Measurements from ENCODE around the gene BEND5.

BEND5 gene

GRCh38 chr1:48776393-48777218 is at the start of gene BEND5:
TSS of gene BEND5 (minus strand) at chr1:48776891. CDS start at chr1:48776831, 60 bp downstream.
- peak; percentile 80 for DNase-seq

DNA sequence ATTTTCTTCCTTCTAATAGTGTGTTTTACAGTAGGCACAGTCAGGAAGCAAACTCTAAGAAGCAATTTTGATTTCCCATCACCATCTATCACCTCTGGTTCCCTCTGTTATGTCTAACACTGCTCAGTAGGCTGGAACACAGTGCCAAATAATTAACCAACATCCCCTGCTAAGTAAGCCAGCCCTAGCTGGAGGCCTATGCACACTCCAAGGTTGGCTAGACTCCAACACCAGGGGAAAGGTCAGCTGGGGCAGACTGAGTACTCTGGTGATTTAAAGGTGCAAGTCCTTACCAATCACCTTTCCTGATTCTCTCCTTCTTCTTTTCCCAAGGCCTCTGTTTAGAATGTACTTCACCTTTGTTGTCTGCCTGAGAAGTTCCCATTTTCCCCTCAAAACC is 46.5 kb upstream of the BEND5 start:
- peak; percentile 76 for DNase-seq

DNA sequence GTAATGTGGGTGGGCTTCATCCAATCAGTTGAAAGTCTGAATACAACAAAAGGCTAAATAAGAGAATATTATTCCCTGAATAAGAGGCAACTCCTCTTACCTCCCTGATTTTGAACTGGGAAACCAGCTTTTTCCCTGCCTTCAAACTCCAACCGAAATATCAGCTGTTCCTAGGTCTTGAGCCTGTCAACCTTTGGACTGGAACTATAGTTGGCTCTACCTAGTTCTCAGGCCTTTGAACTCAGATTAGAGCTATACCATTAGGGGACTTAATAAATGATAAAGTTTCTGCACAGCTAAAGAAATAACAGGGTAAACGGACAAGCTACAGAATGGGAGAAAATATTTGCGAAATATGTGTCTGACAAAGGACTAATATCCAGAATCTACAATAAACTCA is 43.8 kb upstream of the BEND5 start:
- no peak for DNase-seq

GRCh38 chr1:48817505-48818114 is 40.9 kb upstream of the BEND5 start:
- peak; percentile 61 for DNase-seq

DNA sequence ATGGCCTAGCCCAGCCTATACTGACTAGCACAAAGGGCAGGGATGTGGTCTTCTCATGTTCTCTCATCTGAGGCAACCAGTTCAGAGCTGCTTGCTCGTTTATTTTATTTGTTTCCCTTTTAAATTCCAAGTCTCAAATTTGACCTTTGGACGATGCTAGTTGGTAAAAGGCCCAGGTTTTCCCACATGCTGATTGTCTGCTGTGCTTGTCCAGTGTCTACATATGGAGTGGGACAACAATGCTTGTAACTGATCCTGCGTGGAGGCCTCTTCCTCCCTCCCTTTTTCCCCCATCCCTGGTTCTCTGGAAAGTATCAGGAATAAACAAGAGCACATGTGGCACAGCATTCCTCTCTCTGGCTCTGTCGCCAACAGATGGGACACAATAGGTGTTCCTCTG is 34.0 kb upstream of the BEND5 start:
- DNase-seq: no peak

GRCh38 chr1:48808496-48808895 is 31.8 kb upstream of the BEND5 start:
- DNase-seq: no peak

DNA sequence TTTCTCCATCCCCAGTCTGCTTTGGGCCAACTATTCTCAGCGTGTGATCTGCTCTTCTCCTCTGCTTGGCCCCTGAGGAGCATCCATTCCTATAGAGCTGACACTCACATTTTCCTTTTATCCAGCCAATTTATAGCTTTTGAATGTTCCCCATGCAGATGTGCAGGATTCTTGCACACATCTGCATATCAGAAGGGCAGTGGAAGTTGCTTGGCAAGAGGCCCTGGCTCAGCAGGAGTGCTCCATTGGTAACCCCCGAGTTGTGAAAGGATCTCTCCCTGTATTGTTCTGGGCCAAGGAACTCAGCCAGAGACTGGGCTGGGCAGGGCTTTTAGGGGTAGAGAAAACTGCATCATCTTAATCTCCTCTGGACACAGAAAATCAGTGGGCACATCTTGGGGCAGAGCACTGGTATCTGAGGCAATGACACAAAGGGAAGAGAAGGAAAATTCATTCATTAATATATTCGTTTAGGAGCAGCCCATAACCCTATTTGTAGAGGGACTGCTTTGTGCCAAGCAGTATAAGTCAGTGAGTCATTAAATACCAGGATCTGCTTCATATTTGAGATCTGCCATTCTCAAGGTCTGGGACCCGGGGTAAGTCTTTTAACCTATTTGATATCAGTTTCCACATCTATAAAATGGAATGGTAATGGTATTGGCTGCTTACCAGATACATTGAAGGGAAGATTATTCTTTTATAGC is 31.0 kb upstream of the BEND5 start:
- no peak for DNase-seq

GRCh38 chr1:48803474-48803873 is 26.8 kb upstream of the BEND5 start:
- DNase-seq: no peak

DNA sequence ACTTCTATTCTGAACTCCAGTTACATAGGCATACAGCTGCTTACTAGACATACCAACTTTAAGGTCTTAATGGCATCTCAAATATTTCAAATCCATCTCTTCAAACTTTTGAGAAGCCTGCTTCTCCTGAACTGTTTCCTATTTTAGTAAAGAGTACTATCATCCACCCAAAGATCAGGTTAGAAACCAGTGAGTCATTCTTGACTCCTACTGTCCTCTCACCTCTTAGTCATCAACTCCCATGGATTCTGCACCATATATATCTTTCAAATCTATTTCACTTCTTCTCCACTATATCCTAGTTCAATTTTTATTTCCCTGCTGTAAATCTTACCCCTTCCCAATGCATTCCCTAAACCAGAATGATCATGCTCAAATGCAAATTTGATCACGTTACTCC is 18.1 kb upstream of the BEND5 start:
- DNase-seq: no peak

DNA sequence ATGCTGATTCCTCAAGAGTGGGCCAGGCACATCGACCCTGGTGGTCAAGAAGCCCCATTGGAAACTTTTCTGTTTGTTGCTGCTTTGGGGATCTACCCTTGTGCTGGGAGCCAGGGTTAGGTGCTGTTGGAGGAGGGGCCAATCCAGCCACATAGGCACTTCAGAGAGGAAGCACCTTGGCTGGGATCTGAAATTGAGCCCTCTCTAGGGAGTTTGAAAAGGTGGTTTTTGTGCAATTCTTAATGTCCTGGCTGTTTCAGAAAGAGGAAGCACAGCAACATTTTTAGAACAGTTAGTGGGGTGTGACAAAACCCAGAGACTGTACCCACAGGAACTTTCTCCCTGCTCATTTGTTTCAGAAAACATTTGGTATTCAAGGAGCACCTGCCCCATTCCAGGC is 17.2 kb upstream of the BEND5 start:
- no peak for DNase-seq

DNA sequence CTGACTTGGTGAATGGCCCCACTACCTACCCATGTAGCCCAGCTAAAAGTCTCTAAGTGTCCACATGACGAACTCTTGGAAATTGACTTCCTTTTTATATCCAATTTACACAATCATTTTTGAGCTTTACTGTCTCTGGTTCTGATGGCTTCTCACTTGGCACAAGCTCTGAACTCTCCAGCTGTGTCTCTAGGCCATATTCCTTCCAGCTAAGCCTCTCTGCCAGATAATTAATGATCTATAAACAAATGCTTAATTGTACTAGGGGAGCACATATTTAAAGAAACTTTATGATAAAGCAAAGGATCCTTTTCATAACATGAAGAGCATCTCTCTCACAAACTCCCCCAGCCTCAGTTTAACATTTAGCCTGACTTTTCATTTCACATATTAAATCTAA is 16.3 kb upstream of the BEND5 start:
- DNase-seq: peak; percentile 53

DNA sequence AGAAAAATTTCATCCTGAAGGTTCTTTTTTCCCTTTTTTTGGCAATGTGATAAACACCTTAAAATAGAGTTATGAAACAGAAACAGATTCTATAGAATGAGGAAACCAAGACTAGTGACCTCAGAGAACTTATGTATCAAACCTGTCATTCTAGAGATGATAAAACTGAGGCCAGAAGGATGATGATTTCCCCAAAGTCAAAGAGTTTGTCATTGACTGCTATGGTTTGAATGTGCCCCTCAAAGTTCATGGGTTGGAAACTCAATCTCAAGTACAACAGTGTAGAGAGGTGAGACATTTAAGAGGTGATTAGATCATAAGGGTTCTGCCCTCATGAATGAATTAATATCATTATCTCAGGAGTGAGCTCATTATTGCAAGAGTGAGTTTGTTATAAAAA is 13.7 kb upstream of the BEND5 start:
- DNase-seq: no peak

DNA sequence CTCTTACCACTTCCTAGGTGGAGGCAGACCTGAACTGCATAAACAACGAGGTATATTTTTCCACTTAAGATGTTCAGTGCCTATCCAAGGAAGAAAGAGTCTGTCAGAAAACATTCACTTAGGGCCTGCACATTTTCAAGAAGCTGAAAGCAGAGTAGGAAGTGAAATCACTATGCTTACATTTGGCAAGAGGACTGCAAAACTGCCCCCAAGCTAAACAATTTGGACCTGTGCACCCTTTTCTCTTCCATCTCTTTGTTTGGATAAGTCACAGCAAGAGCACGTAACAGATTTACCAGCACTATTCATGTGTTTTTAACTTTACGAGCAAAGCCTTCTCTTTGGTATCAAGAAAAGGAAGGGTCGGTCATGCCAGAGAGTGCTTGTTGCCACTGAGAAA is 13.2 kb upstream of the BEND5 start:
- no peak for DNase-seq

- no peak for DNase-seq
These were observed 9.2 kb upstream of the BEND5 start for GRCh38 chr1:48785869-48786268.

DNA sequence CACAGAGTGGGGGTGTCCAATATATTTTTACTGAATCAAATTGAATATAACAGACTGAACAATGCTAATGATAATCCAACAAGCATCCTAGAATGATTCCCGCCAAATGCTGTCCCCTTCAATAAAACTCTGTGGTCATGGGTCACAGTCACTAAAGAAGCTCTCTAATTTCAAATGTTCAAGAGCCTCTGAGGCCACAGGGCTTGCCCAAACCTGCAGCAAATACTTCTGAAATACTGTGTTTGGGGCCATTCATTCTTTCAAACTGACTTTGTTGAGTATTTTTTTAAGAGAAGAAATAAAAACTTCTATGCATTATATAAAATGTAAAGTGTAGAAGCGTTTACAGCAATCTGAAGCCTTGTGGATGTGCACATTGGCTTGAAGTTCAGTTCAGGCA is 7.6 kb upstream of the BEND5 start:
- DNase-seq: no peak

DNA sequence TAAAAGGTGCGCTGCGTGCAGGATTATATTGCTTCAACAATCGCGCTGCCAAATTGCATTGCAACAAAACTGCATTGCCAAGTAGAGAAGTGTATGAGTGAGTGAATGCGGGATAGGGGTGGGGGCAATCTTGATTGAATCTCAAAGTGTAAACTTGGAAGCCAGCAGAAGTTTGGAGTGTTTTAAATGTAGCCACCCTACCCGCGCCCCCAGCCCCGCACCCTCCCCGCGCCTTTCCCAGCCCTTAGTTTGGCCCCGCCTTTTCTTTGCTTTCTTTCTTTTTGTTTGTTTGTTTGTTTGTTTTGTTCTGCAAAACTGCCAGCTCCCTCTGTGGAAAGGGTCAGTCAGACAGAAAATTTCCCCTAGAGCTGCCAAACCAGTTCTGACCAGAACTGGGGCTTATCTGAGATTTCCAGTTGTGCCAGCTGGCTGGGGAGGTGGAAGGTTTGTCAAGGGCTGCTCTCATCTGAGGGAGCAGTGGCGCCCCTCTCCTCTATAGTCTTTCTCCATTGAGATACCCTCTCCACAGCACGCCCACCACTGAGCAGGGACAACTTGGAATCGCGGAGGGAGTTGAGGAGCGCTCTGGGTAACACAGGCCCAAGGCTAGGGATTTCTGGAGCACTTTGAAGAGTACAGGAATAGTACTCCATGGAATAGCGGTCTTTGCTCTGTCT is 666 bp upstream of the BEND5 start:
- DNase-seq: peak; percentile 8

DNA sequence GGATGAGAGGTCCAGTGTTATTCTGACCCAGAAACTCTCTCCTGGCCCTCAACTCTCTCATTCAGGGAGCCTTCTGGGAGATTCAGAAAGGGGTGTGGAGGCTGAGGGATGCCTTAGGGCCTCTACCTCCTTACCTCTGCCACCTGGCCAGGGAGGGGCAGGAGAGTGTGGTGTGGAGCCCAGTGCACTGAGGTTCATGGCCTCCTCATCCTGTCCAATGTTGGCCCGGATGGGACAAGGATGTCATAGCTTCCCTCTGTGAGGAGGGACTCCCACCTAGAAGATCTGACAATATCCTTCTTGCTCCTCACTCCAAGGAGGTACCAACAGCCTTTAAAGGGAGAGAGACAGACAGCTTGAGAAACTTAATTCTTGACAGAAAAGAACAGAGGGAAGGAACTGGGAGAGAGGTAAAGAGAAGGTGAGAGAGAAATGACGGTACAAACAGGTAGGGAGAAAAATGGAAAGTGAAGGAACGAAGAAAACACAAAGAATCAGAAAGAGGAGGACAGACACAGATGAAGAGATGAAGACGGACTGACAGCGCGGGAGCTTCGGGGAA is 779 bp downstream of the BEND5 start:
- DNase-seq: no peak

GRCh38 chr1:48773133-48773532 is 3.6 kb downstream of the BEND5 start:
- no peak for DNase-seq

DNA sequence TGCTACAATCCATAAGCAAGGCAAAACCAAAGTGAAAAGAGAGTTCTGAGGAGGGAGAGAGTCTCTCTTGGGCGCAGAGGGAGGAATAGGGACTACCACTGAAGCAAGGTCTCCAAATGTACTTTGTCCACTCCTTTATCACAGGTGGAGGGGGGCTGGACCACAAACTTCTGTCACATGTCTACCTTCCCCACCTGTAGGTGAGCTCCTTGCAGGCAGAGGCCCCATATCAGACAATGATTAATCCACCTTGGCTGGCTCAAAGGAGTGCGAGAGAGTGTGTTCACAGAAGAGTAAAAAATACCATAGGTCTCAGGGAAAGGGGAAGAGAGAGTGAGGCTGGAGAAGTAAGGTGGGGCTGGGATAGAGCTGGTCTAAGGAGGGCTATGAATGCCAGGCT is 4.5 kb downstream of the BEND5 start:
- no peak for DNase-seq

DNA sequence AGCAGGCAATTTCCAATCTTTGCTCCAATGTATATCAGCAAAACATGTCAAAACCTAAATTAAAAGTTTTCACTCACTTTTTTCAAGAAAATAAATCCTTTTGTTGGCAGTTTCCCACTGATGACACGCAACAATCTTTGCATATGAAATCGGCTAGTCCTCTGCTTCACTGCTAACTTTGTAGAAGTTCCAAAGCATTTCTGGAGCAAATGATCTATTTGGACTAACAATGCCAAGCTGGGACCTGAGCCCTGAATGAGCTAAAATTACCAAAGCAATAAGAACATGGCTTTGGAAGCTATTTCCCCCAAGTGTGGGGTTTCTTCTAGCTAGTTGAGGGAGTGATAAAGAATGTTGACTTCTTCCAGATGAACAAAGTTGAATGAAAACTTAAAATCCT is 5.1 kb downstream of the BEND5 start:
- DNase-seq: no peak

DNA sequence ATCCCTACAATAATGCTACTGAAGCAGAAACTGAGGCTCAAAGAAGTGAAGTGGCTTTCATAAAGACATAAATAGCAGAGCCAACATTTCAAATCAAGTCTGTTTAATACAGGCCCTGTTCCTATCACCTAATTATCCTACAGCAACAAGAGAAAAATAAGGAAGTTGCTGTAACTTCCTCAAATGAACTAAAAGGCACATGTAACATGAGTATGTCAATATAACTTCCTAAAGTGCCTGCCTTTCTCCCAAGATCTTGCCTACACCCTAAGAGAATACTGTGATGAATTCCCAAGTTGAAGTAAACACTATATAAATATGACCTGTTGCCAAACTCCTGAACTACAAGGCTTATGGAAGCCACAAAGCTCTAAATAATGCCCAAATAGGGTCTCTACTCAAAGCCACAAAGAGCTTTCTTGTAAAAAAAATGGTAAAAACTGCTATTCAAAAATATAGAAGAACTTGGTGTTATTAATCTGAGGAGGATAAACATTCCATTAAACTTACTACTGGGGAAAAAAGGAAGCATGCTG is 8.6 kb downstream of the BEND5 start:
- no peak for DNase-seq

- no peak for DNase-seq
These were observed 11.4 kb downstream of the BEND5 start for GRCh38 chr1:48765335-48765734.

DNA sequence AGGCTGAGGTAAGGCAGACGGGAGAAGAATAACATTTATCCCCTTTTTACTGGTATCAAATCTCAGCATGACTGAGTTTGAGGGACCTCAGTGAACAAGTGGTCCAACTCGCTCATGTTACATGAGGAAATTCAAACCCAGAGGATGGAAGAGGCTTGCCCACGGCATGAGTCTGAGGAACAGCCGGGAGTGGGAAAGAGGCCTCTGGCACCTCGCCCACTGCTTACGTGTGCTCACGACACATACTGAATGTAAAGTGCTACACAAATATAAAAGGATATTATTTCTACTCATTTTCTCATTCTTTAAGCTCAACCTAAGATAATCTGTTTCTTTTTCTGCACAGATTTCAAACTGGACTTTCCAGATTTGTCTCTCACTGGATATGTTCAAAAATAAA is 14.7 kb downstream of the BEND5 start:
- DNase-seq: no peak
